ENCODE data around the gene DGKB.

GRCh38 chr7:14622559-14622958, 280.0 kb downstream of the DGKB start:
- TF ChIP-seq YY1 (IDR thresholded peaks at IDR 0.05; ENCODE audit: insufficient read depth, insufficient read length), result no peak
- no peak for TF ChIP-seq ZNF274 (IDR thresholded peaks at IDR 0.05; ENCODE audit: low read depth, low read length)

All from NT2/D1 (cell line).